K562 (cell line): Measurements from ENCODE around the gene VWDE. TPM values are rescaled to one million over a fixed set of nuclear protein-coding genes. Genes with fewer than 3 reads are reported as not detected.

Experiments
- ATAC-seq: fragments of 200-7000 bp; cut with Tn5 transposase; 3 replicates; pipeline ENCODE4 v1.9.1; 2020; ENCODE audit warnings: moderate library complexity
- BruUV-seq: library from RNA; stranded (reverse); fragments of 400-500 nt; replicated peaks from 2 replicates; lab custom pipeline; 2021; lab: Mats Ljungman, UMichigan
- CTCF ChIA-PET: fragments of 300-600 bp; formaldehyde crosslinking; extraction: SDS; loops from one replicate; lab custom pipeline; 2021; ENCODE audit warnings: low intra/inter-chr PET ratio; lab: Yijun Ruan, JAX
- POLR2A ChIA-PET: fragments of 300-600, 350-650 bp; sonication (Branson Sonifier 250); formaldehyde crosslinking; extraction: SDS; loops from one replicate; lab custom pipeline; 2021; ENCODE audit warnings: antibody characterized with exemption, inconsistent platforms; lab: Yijun Ruan, JAX
- DNase-seq, 4 experiments: peaks; one replicate each; pipeline versions ENCODE4 v3.0.0 to v3.0.0-alpha.2; 2011 to 2018; ENCODE audit warnings: low spot score in 3 of 4, mixed read lengths in 3 of 4; ENCODE audit errors: extremely low read depth in 1 of 4
- FAIRE-seq: peaks from 2 replicates; lab custom pipeline; 2011; peaks lifted over from hg19 to GRCh38; lab: Jason Lieb, UNC
- H2AFZ ChIP-seq: 2 replicates; pipeline ENCODE4 v1.6.0; 2011; ENCODE audit warnings: low read depth, low read length, control low read depth, inconsistent platforms
- H3K27ac ChIP-seq: fragments of 200-600 bp; 3 replicates; pipeline ENCODE4 v1.8.0; 2011; ENCODE audit warnings: low read depth, mild to moderate bottlenecking, control low read depth, inconsistent platforms, low read length, moderate library complexity, mixed read lengths; ENCODE audit errors: extremely low read depth
- H3K27me3 ChIP-seq, 2 experiments: fragments of 300-600 bp in 1 of 2; 2 replicates in 1 of 2; 3 replicates in 1 of 2; pipeline versions ENCODE4 v1.6.0 to v1.8.0; 2011; ENCODE audit warnings: inconsistent platforms in 2 of 2, low read length in 2 of 2, mild to moderate bottlenecking in 1 of 2, mixed read lengths in 1 of 2, moderate library complexity in 1 of 2; ENCODE audit not compliant: control insufficient read depth in 2 of 2, insufficient read depth in 2 of 2
- H3K36me3 ChIP-seq: fragments of 300-600 bp; 3 replicates; pipeline ENCODE4 v1.8.0; 2011; ENCODE audit warnings: mild to moderate bottlenecking, low read length, inconsistent platforms; ENCODE audit not compliant: control insufficient read depth, insufficient read depth
- H3K4me1 ChIP-seq, 2 experiments: fragments of 200-600 bp in 1 of 2; replicated peaks in 1 of 2; 2 replicates in 1 of 2; 3 replicates in 1 of 2; pipeline versions ENCODE4 v1.5.1 to v1.8.0; 2011; ENCODE audit warnings: inconsistent platforms in 2 of 2, low read length in 2 of 2, mild to moderate bottlenecking in 1 of 2, mixed read lengths in 1 of 2, moderate library complexity in 1 of 2; ENCODE audit not compliant: control insufficient read depth in 2 of 2, insufficient read depth in 2 of 2
- H3K4me2 ChIP-seq: 2 replicates; pipeline ENCODE4 v1.6.1; 2011; ENCODE audit warnings: low read length, control low read depth, inconsistent platforms, mixed read lengths; ENCODE audit not compliant: insufficient read depth
- H3K4me3 ChIP-seq: fragments of 200-600 bp; sonication (generic), shearing (Covaris generic); 2 replicates; pipeline ENCODE4 v1.5.1; 2016; ENCODE audit warnings: control low read depth, inconsistent platforms
- H3K79me2 ChIP-seq: fragments of 200-600 bp; 3 replicates; pipeline ENCODE4 v1.8.0; 2011; ENCODE audit warnings: low read length, inconsistent platforms; ENCODE audit not compliant: control insufficient read depth, insufficient read depth
- H3K9ac ChIP-seq, 2 experiments: 2 replicates each; pipeline versions ENCODE4 v1.6.0 to v1.6.1; 2011; ENCODE audit warnings: low read depth in 2 of 2, low read length in 2 of 2, control low read depth in 1 of 2, inconsistent platforms in 1 of 2, mild to moderate bottlenecking in 1 of 2, mixed read lengths in 1 of 2; ENCODE audit not compliant: insufficient read depth in 1 of 2
- H3K9me1 ChIP-seq: one replicate; pipeline ENCODE4 v1.6.0; 2011; ENCODE audit warnings: inconsistent platforms, mild to moderate bottlenecking, low read length, moderate library complexity; ENCODE audit not compliant: control insufficient read depth, insufficient read depth
- H3K9me3 ChIP-seq: replicated peaks from 2 replicates; pipeline ENCODE4 v1.5.1; 2011; ENCODE audit warnings: low read depth, low read length, inconsistent platforms; ENCODE audit not compliant: control insufficient read depth, insufficient read depth
- H4K20me1 ChIP-seq: replicated peaks from 2 replicates; pipeline ENCODE4 v1.6.1; 2011; ENCODE audit warnings: low read length, inconsistent platforms, mixed read lengths; ENCODE audit not compliant: control insufficient read depth, insufficient read depth
- BDP1 ChIP-seq: IDR thresholded peaks from 3 replicates; pipeline ENCODE4 v1.6.1; 2011; ENCODE audit not compliant: insufficient read length, insufficient read depth
- ETV5 ChIP-seq: sonication (generic); formaldehyde crosslinking; IDR thresholded peaks from 2 replicates; pipeline ENCODE4 v1.4.0; 2020; ENCODE audit warnings: low read depth, mild to moderate bottlenecking, missing genetic modification reagents
- FOXK1 ChIP-seq: sonication (generic); formaldehyde crosslinking; IDR thresholded peaks from 2 replicates; pipeline ENCODE4 v1.8.0; 2022; ENCODE audit warnings: missing genetic modification reagents, mild to moderate bottlenecking, borderline replicate concordance
- JUN ChIP-seq, 2 experiments: sonication (generic) in 1 of 2; formaldehyde crosslinking in 1 of 2; IDR thresholded peaks; 2 replicates each; pipeline versions ENCODE4 v1.6.1 to v1.8.0; 2012 to 2022; ENCODE audit warnings: borderline replicate concordance in 2 of 2, mild to moderate bottlenecking in 2 of 2, improper control_type of control experiment in 1 of 2, low read depth in 1 of 2, low read length in 1 of 2, missing genetic modification reagents in 1 of 2
- MYNN ChIP-seq, 2 experiments: sonication (generic); formaldehyde crosslinking in 1 of 2; IDR thresholded peaks; 2 replicates each; pipeline versions ENCODE4 v1.5.0 to v1.6.1; 2016 to 2020; ENCODE audit warnings: antibody characterized with exemption in 1 of 2, missing genetic modification reagents in 1 of 2
- RAD21 ChIP-seq, 2 experiments: fragments of 250-450 bp in 1 of 2; fragments of 450-650 bp in 1 of 2; sonication (Bioruptor Pico) in 1 of 2; formaldehyde crosslinking in 1 of 2; IDR thresholded peaks in 1 of 2; conservative IDR thresholded peaks in 1 of 2; 2 replicates each; pipeline versions ENCODE4 v1.4.0 to v1.8.0; 2020 to 2022; ENCODE audit warnings: mild to moderate bottlenecking in 2 of 2, moderate library complexity in 1 of 2
- RBM25 ChIP-seq: fragments of 200-400 bp; formaldehyde crosslinking; IDR thresholded peaks from 2 replicates; pipeline ENCODE4 v1.6.1; 2018; ENCODE audit warnings: low read length, low read depth, moderate library complexity; ENCODE audit not compliant: severe bottlenecking
- SAFB ChIP-seq: fragments of 200-400 bp; formaldehyde crosslinking; IDR thresholded peaks from 2 replicates; pipeline ENCODE4 v1.6.1; 2017; ENCODE audit warnings: low read depth, low read length, borderline replicate concordance
- SIRT6 ChIP-seq: IDR thresholded peaks from one replicate; pipeline ENCODE4 v1.6.1; 2012; ENCODE audit warnings: low read depth, mild to moderate bottlenecking, control low read depth, inconsistent platforms, low read length, moderate library complexity
- TBL1XR1 ChIP-seq, 2 experiments: IDR thresholded peaks; 2 replicates each; pipeline ENCODE4 v1.6.1; 2012; ENCODE audit warnings: improper control_type of control experiment in 2 of 2, low read length in 2 of 2, mild to moderate bottlenecking in 1 of 2
- ZNF589 ChIP-seq: fragments of 200-800 bp; sonication (Bioruptor generic); IDR thresholded peaks from 2 replicates; pipeline ENCODE4 v1.6.1; 2016; ENCODE audit warnings: low read depth, missing genetic modification characterization, missing compliant biosample characterization
- WGBS: fragments of 100-300 bp; shearing (Covaris generic); methylation state at CpG from one replicate; pipeline ENCODE4 v1.1.6; 2016; ENCODE audit warnings: low coverage, mixed read lengths; ENCODE audit not compliant: insufficient coverage; ENCODE audit errors: missing lambda C conversion rate; 5-methylcytosine and 5-hydroxymethylcytosine counted together
- in situ Hi-C: fragments of 300-500 bp; cut with MboI; formaldehyde crosslinking; loops from 4 replicates; pipeline ENCODE4 v1.15.0; 2018; ENCODE audit warnings: inconsistent platforms, mixed read lengths
- intact Hi-C: fragments of 100-400 bp; cut with micrococcal nuclease; formaldehyde crosslinking; loops from 2 replicates; pipeline ENCODE4 v1.14.2; 2022
- polyA plus RNA-seq, 8 experiments: library from polyadenylated mRNA; depleted of rRNA in 4 of 8; stranded (reverse) in 5 of 8; unstranded in 3 of 8; fragments of >200 nt; fragmentation: Nextera tagmentation in 2 of 8; fragmentation: Illumina TruSeq in 1 of 8; extraction: Ambion mirVana in 2 of 8; extraction: Trizol in 1 of 8; gene quantifications; 2 replicates each; pipeline versions ENCODE4 v1.2.1 to v1.2.3, GENCODE V29; 2011 to 2014; ENCODE audit warnings: inconsistent platforms in 1 of 8, missing spikeins in 1 of 8
- total RNA-seq, 7 experiments: library from RNA; depleted of rRNA in 6 of 7; stranded (reverse); fragments of >200 nt in 6 of 7; fragmentation: Illumina TruSeq in 2 of 7; extraction: Trizol in 2 of 7; gene quantifications; 2 replicates each; pipeline versions ENCODE4 v1.2.1 to v1.2.3, GENCODE V29; 2011 to 2021; ENCODE audit warnings: low replicate concordance in 1 of 7
- TF ChIP-seq, protein P1 (sequence below): fragments of 450-650 bp; formaldehyde crosslinking; IDR thresholded peaks from 2 replicates; pipeline ENCODE4 v1.4.0; 2020; ENCODE audit warnings: mild to moderate bottlenecking, moderate library complexity
- TF ChIP-seq, protein P2 (sequence below): fragments of 450-650 bp; formaldehyde crosslinking; IDR thresholded peaks from 2 replicates; pipeline ENCODE4 v1.4.0; 2020; ENCODE audit warnings: mild to moderate bottlenecking, mixed read lengths
- TF ChIP-seq, protein P3 (sequence below), 3 experiments: IDR thresholded peaks in 2 of 3; conservative IDR thresholded peaks in 1 of 3; 2 replicates each; pipeline ENCODE4 v1.5.1; 2011 to 2012; ENCODE audit warnings: low read length in 3 of 3, mild to moderate bottlenecking in 3 of 3, control low read depth in 2 of 3, improper control_type of control experiment in 1 of 3, inconsistent platforms in 1 of 3, low read depth in 1 of 3, mixed read lengths in 1 of 3, moderate library complexity in 1 of 3; ENCODE audit not compliant: insufficient read depth in 2 of 3

VWDE gene
- total and polyA plus RNA-seq, 9 of the 15 experiments (the other 6 are each of a cell fraction or from before 2014, with no cell fraction given): 40.6 to 162 (median 95.2) TPM

DNA sequence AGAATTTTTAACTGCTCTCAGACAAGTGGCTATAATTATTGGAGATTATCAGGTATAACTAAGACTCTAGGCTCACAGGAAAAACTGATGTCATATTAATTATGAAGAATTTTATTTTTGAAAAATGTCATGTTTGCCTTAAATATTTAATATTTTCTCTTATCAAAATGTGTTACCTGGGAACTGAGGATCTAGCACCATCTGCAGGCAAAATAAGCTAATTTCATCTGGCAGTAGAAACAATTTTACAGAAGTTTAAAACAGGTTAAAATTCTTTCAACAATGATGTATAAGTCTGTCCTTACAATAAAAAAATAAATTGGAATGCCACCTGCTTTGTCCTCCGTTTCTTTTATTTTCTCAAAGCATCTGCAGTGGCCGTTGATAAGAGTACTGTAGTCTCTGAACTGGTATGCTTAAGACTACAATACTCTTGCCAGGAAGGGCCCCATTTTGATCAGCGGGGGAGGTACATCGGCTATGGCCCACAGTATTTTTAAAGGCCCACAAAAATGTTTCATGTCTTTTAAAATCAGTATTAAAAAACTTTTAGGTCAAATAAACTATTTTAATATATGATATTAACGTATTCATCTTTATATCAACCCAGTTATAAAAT is 81.3 kb downstream of the VWDE start:
- 67% methylated on average over 5 of the region's 5 CpGs for WGBS
- no peak for TF ChIP-seq JUN (IDR thresholded peaks at IDR 0.05; ENCODE audit: borderline replicate concordance, low read depth, low read length)
- TF ChIP-seq JUN (CRISPR knock-in tag; IDR thresholded peaks at IDR 0.05; ENCODE audit: borderline replicate concordance): no peak
- TF ChIP-seq MYNN (IDR thresholded peaks at IDR 0.05): no peak
- no peak for TF ChIP-seq MYNN (CRISPR knock-in tag; IDR thresholded peaks at IDR 0.05)
- no peak for TF ChIP-seq ZNF589 (CRISPR knock-in tag)
- no peak for TF ChIP-seq SIRT6
- no peak for TF ChIP-seq BDP1
- no peak for TF ChIP-seq TBL1XR1 (IDR thresholded peaks at IDR 0.05; ENCODE audit: low read length in 2 of 2)
- no peak for TF ChIP-seq FOXK1 (CRISPR knock-in tag)
- TF ChIP-seq, protein P1, sequence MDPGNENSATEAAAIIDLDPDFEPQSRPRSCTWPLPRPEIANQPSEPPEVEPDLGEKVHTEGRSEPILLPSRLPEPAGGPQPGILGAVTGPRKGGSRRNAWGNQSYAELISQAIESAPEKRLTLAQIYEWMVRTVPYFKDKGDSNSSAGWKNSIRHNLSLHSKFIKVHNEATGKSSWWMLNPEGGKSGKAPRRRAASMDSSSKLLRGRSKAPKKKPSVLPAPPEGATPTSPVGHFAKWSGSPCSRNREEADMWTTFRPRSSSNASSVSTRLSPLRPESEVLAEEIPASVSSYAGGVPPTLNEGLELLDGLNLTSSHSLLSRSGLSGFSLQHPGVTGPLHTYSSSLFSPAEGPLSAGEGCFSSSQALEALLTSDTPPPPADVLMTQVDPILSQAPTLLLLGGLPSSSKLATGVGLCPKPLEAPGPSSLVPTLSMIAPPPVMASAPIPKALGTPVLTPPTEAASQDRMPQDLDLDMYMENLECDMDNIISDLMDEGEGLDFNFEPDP (CRISPR knock-in tag): no peak
- no peak for TF ChIP-seq ETV5
- no peak for TF ChIP-seq SAFB
- TF ChIP-seq, protein P2, sequence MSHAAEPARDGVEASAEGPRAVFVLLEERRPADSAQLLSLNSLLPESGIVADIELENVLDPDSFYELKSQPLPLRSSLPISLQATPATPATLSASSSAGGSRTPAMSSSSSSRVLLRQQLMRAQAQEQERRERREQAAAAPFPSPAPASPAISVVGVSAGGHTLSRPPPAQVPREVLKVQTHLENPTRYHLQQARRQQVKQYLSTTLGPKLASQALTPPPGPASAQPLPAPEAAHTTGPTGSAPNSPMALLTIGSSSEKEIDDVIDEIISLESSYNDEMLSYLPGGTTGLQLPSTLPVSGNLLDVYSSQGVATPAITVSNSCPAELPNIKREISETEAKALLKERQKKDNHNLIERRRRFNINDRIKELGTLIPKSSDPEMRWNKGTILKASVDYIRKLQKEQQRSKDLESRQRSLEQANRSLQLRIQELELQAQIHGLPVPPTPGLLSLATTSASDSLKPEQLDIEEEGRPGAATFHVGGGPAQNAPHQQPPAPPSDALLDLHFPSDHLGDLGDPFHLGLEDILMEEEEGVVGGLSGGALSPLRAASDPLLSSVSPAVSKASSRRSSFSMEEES (CRISPR knock-in tag): no peak
- TF ChIP-seq RBM25: no peak
- peak; percentile 65 to 75 for TF ChIP-seq RAD21 (CRISPR knock-in tag; conservative IDR thresholded peaks at IDR 0.05 in 1 of 2, IDR thresholded peaks at IDR 0.05 in 1 of 2)
- TF ChIP-seq, protein P3, sequence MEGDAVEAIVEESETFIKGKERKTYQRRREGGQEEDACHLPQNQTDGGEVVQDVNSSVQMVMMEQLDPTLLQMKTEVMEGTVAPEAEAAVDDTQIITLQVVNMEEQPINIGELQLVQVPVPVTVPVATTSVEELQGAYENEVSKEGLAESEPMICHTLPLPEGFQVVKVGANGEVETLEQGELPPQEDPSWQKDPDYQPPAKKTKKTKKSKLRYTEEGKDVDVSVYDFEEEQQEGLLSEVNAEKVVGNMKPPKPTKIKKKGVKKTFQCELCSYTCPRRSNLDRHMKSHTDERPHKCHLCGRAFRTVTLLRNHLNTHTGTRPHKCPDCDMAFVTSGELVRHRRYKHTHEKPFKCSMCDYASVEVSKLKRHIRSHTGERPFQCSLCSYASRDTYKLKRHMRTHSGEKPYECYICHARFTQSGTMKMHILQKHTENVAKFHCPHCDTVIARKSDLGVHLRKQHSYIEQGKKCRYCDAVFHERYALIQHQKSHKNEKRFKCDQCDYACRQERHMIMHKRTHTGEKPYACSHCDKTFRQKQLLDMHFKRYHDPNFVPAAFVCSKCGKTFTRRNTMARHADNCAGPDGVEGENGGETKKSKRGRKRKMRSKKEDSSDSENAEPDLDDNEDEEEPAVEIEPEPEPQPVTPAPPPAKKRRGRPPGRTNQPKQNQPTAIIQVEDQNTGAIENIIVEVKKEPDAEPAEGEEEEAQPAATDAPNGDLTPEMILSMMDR (IDR thresholded peaks at IDR 0.05 in 2 of 3, conservative IDR thresholded peaks at IDR 0.05 in 1 of 3; ENCODE audit: insufficient read depth in 2 of 3, low read depth in 1 of 3, low read length in 3 of 3): peak; percentile 32 to 61 (median 34); a peak in 4 of 6 replicates

More for the DNA sequence above, 81.3 kb downstream of the VWDE start:
- H3K4me3 ChIP-seq: no peak overlapping the region
- H3K27ac ChIP-seq: no peak overlapping the region
- in situ Hi-C loops: no loop called here
- CTCF ChIA-PET: interaction anchor here (0.6 to 3.1 kb wide), 2 partner anchors 175 to 254 kb away, joined by 3 to 27 read pairs; no protein-coding TSS in a partner anchor
- H3K9me3 ChIP-seq: no peaks in the 10 kb centered on the region
- intact Hi-C loops: loop anchor here (1.0 to 5.0 kb wide), 2 partner anchors 170 to 255 kb away; no protein-coding TSS in a partner anchor
- H3K79me2 ChIP-seq: no peaks in the 10 kb centered on the region
- H3K9ac ChIP-seq: no peak overlapping the region
- ATAC-seq (peak; percentile 56), FAIRE-seq (no peak), DNase-seq (peak in 2 of 4 experiments; percentile 12 to 22)
- peaks cover 0 to 5% of the 10 kb centered on the region in 2 experiments; a peak in 1 of 5 replicates for H3K4me1 ChIP-seq
- POLR2A ChIA-PET: no interaction called here
- H2AFZ ChIP-seq: no peak overlapping the region
- H3K4me2 ChIP-seq: no peak overlapping the region
- no TSS peak for BruUV-seq
- no peaks in the 10 kb centered on the region for H3K27me3 ChIP-seq
- no peaks in the 10 kb centered on the region for H3K9me1 ChIP-seq
- peaks cover 34% of the 10 kb centered on the region; the same call in 2 of the 3 replicates for H3K36me3 ChIP-seq
- H4K20me1 ChIP-seq: no peaks in the 10 kb centered on the region
